OCI-LY7 (cell line): Measurements from ENCODE around the gene COX20. TPM values are rescaled to one million over a fixed set of nuclear protein-coding genes. Genes with fewer than 3 reads are reported as not detected.

Experiments
- BruUV-seq: library from RNA; stranded (reverse); fragments of 400-500 nt; replicated peaks from 2 replicates; lab custom pipeline; 2021; lab: Mats Ljungman, UMichigan
- CTCF ChIA-PET: fragments of 300-600 bp; sonication (Branson Sonifier 250); formaldehyde crosslinking; loops from one replicate; lab custom pipeline; 2022; ENCODE audit warnings: antibody characterized with exemption; ENCODE audit not compliant: unreplicated experiment; lab: Charles Lee
- POLR2A ChIA-PET: fragments of 300-600 bp; sonication (Branson Sonifier 250); formaldehyde crosslinking; loops from one replicate; lab custom pipeline; 2022; ENCODE audit warnings: antibody characterized with exemption; lab: Charles Lee
- DNase-seq: peaks from one replicate; pipeline ENCODE4 v3.0.0-alpha.2; 2015; ENCODE audit warnings: low spot score
- H2AFZ ChIP-seq: fragments of 200-600 bp; sonication (generic), shearing (Covaris generic); 2 replicates; pipeline ENCODE4 v1.6.1; 2014; ENCODE audit warnings: mild to moderate bottlenecking, antibody characterized with exemption, low read length, moderate library complexity
- H3K27ac ChIP-seq: fragments of 200-600 bp; sonication (generic); 2 replicates; pipeline ENCODE4 v1.5.1; 2014; ENCODE audit warnings: mixed run types, low read depth, mild to moderate bottlenecking, moderate library complexity, low read length, inconsistent platforms; ENCODE audit not compliant: poor library complexity, severe bottlenecking
- H3K36me3 ChIP-seq: fragments of 200-600 bp; sonication (generic); 2 replicates; pipeline ENCODE4 v1.6.1; 2014; ENCODE audit warnings: mild to moderate bottlenecking, antibody characterized with exemption, low read length, moderate library complexity, mixed read lengths; ENCODE audit not compliant: insufficient read depth
- H3K4me1 ChIP-seq: fragments of 200-600 bp; sonication (generic); 2 replicates; pipeline ENCODE4 v1.5.1; 2014; ENCODE audit warnings: mild to moderate bottlenecking, low read length; ENCODE audit not compliant: insufficient read depth, poor library complexity, severe bottlenecking
- H3K4me2 ChIP-seq: fragments of 200-600 bp; sonication (generic); 2 replicates; pipeline ENCODE4 v1.6.1; 2014; ENCODE audit warnings: mild to moderate bottlenecking, low read length
- H3K4me3 ChIP-seq: fragments of 200-600 bp; sonication (generic); 2 replicates; pipeline ENCODE4 v1.5.1; 2014; ENCODE audit warnings: mild to moderate bottlenecking, low read depth, low read length; ENCODE audit not compliant: poor library complexity, severe bottlenecking
- H3K79me2 ChIP-seq: fragments of 200-600 bp; sonication (generic); 2 replicates; pipeline ENCODE4 v1.6.1; 2016; ENCODE audit warnings: low read depth, mild to moderate bottlenecking, low read length, moderate library complexity, mixed read lengths; ENCODE audit not compliant: insufficient read depth
- H3K9me2 ChIP-seq: fragments of 200-600 bp; sonication (generic); 2 replicates; pipeline ENCODE4 v1.6.1; 2016; ENCODE audit warnings: mild to moderate bottlenecking, low read length, mixed read lengths; ENCODE audit not compliant: insufficient read depth
- H3K9me3 ChIP-seq: fragments of 200-600 bp; sonication (generic); 2 replicates; pipeline ENCODE4 v1.6.1; 2014; ENCODE audit warnings: mild to moderate bottlenecking, mixed run types, low read length, mixed read lengths
- H4K20me1 ChIP-seq: fragments of 200-600 bp; sonication (generic); 2 replicates; pipeline ENCODE4 v1.6.1; 2014; ENCODE audit warnings: mild to moderate bottlenecking, antibody characterized with exemption, low read length, moderate library complexity, mixed read lengths; ENCODE audit not compliant: insufficient read depth
- EZH2phosphoT487 ChIP-seq: fragments of 200-600 bp; sonication (generic); IDR thresholded peaks from 2 replicates; pipeline ENCODE4 v1.6.1; 2018; ENCODE audit warnings: low read depth, borderline replicate concordance, mild to moderate bottlenecking, mixed run types, antibody characterized with exemption, low read length, moderate library complexity, mixed read lengths
- intact Hi-C: fragments of 100-400 bp; cut with micrococcal nuclease; formaldehyde crosslinking; loops from one replicate; pipeline ENCODE4 v1.10.0; 2022; ENCODE audit not compliant: unreplicated experiment
- total RNA-seq, 2 experiments: library from RNA; depleted of rRNA in 1 of 2; stranded (reverse); fragments of >200 nt in 1 of 2; shearing (Covaris generic) in 1 of 2; gene quantifications; 2 replicates each; pipeline ENCODE4 v1.2.3, GENCODE V29; 2014 to 2022
- TF ChIP-seq, protein P1 (sequence below): fragments of 200-600 bp; sonication (generic); conservative IDR thresholded peaks from 2 replicates; pipeline ENCODE4 v1.5.1; 2014; ENCODE audit warnings: mild to moderate bottlenecking, antibody characterized with exemption, low read length, moderate library complexity, mixed read lengths

Gene COX20
- total RNA-seq, 2 experiments from 2014 or later: 12.7 to 26.3 TPM

DNA sequence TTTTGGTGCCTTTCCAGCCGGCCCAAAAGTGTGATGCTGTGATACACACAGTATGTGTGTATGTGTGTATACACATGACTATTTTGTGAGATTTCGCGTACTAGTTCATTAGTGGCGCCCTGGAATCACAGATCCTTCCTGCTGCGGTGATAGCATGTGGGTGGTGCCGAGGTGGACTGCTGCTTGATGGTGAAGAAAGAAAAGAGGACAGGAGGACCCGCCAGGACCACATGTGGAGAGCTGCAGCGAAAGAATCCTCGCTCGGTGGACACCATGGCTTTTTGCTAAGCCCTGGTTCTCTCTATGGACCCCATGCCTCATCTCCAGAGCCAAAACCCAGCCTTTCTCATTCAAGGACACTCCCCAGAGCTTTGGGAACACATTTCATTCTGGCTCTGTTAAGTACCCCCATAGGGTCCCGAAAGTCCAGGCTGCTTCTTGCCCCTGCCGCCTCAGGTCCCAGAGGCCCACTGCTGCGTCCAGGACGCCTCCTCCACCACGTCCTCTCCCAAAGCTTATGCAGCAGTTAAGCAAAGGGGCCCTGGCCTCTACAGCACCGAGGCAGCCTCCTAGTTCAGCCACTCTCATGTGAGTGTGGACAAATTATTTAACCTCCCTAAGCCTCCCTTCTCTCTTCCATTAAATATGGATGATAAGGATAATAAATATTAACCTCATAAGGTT lies 32.8 kb upstream of the COX20 start:
- H3K9me3 ChIP-seq: no peaks in the 10 kb centered on the region
- ChIA-PET CTCF (interaction anchor here (1.3 to 2.1 kb wide), 3 partner anchors 28 to 198 kb away, joined by 5 to 8 read pairs (median 7); no protein-coding TSS in a partner anchor), POLR2A (interaction anchor here (2.2 kb wide), 1 partner anchor 240 kb away, joined by 17 read pairs; no protein-coding TSS in a partner anchor)
- DNase-seq: no peak
- no peak overlapping the region for H3K4me2 ChIP-seq
- BruUV-seq: no TSS peak
- H3K27ac ChIP-seq: no peak overlapping the region
- H4K20me1 ChIP-seq: no peaks in the 10 kb centered on the region
- no peaks in the 10 kb centered on the region for H3K79me2 ChIP-seq
- H3K36me3 ChIP-seq: no peaks in the 10 kb centered on the region
- no peaks in the 10 kb centered on the region for H3K9me2 ChIP-seq
- H3K4me3 ChIP-seq: no peak overlapping the region
- H3K4me1 ChIP-seq: peaks cover 10% of the 10 kb centered on the region
- intact Hi-C loops: no loop called here
- TF ChIP-seq, protein P1, sequence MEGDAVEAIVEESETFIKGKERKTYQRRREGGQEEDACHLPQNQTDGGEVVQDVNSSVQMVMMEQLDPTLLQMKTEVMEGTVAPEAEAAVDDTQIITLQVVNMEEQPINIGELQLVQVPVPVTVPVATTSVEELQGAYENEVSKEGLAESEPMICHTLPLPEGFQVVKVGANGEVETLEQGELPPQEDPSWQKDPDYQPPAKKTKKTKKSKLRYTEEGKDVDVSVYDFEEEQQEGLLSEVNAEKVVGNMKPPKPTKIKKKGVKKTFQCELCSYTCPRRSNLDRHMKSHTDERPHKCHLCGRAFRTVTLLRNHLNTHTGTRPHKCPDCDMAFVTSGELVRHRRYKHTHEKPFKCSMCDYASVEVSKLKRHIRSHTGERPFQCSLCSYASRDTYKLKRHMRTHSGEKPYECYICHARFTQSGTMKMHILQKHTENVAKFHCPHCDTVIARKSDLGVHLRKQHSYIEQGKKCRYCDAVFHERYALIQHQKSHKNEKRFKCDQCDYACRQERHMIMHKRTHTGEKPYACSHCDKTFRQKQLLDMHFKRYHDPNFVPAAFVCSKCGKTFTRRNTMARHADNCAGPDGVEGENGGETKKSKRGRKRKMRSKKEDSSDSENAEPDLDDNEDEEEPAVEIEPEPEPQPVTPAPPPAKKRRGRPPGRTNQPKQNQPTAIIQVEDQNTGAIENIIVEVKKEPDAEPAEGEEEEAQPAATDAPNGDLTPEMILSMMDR: no peak
- no peak for TF ChIP-seq EZH2phosphoT487
- no peak overlapping the region for H2AFZ ChIP-seq

DNA sequence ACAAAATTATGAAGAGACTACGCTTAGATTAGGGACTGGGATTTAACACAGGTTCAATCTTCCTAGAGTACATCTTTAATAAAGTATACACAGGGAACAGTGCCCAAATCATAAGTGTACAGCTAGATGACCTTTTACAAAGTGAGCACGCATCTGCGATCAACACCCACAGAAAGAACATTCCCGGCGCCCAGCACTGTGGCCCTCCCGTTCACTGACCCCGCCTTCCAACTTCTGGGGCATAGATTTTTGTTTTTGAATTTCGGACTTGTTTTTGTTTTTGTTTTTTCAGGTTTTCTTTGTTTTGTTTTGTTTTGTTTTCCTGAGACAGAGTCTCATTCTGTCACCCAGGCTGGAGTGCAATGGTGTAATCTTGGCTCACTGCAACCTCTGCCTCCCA lies 30.6 kb upstream of the COX20 start:
- Histone ChIP-seq H3K4me2 (no peak overlapping the region), H2AFZ (no peak overlapping the region), H3K9me2 (no peaks in the 10 kb centered on the region), H3K4me3 (no peak overlapping the region), H3K36me3 (no peaks in the 10 kb centered on the region), H3K27ac (no peak overlapping the region), H3K79me2 (no peaks in the 10 kb centered on the region), H4K20me1 (no peaks in the 10 kb centered on the region), H3K9me3 (no peaks in the 10 kb centered on the region), H3K4me1 (peaks cover 10% of the 10 kb centered on the region)
- no peak for TF ChIP-seq EZH2phosphoT487
- TF ChIP-seq, protein P1: no peak
- POLR2A ChIA-PET: interaction anchor here (1.0 kb wide), 1 partner anchor 30 kb away, joined by 3 read pairs; no protein-coding TSS in a partner anchor
- intact Hi-C loops: no loop called here
- DNase-seq: no peak
- BruUV-seq: no TSS peak
- CTCF ChIA-PET: no interaction called here

GRCh38 chr1:244807138-244807537 lies 28.3 kb upstream of the COX20 start:
- BruUV-seq: no TSS peak
- no peak overlapping the region for H3K27ac ChIP-seq

More at GRCh38 chr1:244807138-244807537, 28.3 kb upstream of the COX20 start:
- H3K4me2 ChIP-seq: no peak overlapping the region
- H2AFZ ChIP-seq: no peak overlapping the region
- H3K9me3 ChIP-seq: no peaks in the 10 kb centered on the region
- no peak overlapping the region for H3K4me3 ChIP-seq
- no peaks in the 10 kb centered on the region for H4K20me1 ChIP-seq
- no peaks in the 10 kb centered on the region for H3K79me2 ChIP-seq
- H3K36me3 ChIP-seq: no peaks in the 10 kb centered on the region
- CTCF ChIA-PET: no interaction called here
- POLR2A ChIA-PET: no interaction called here
- H3K4me1 ChIP-seq: no peaks in the 10 kb centered on the region
- no peak for DNase-seq
- no peak for TF ChIP-seq EZH2phosphoT487
- intact Hi-C loops: no loop called here
- H3K9me2 ChIP-seq: no peaks in the 10 kb centered on the region
